IMR-90 (cell line): ENCODE data around the gene ASS1. TPM values are rescaled to one million over a fixed set of nuclear protein-coding genes. Genes with fewer than 3 reads are reported as not detected.

Source experiments
- ATAC-seq: fragments of 200-7000 bp; cut with Tn5 transposase; 2 replicates; pipeline ENCODE4 v1.9.1; 2020; ENCODE audit warnings: low read depth, mild to moderate bottlenecking, moderate library complexity
- BruUV-seq: library from RNA; stranded (reverse); fragments of 400-500 nt; replicated peaks from 2 replicates; lab custom pipeline; 2021; lab: Mats Ljungman, UMichigan
- CTCF ChIA-PET: fragments of 300-600 bp; formaldehyde crosslinking; extraction: SDS; loops from one replicate; lab custom pipeline; 2021; ENCODE audit warnings: antibody characterized with exemption; lab: Yijun Ruan, JAX
- POLR2A ChIA-PET: fragments of 300-600 bp; sonication (Branson Sonifier 250); formaldehyde crosslinking; loops from one replicate; lab custom pipeline; 2022; ENCODE audit warnings: antibody characterized with exemption; ENCODE audit not compliant: unreplicated experiment; lab: Charles Lee
- DNase-seq: peaks from one replicate; pipeline ENCODE4 v3.0.0; 2013
- H2AFZ ChIP-seq: replicated peaks from 2 replicates; pipeline ENCODE3; 2013; ENCODE audit warnings: low read length, mild to moderate bottlenecking; ENCODE audit not compliant: poor library complexity
- H2AK5ac ChIP-seq: 2 replicates; pipeline ENCODE4 v1.6.1; 2013; ENCODE audit warnings: low read depth, low read length, inconsistent platforms
- H2AK9ac ChIP-seq: replicated peaks from 2 replicates; pipeline ENCODE3; 2013; ENCODE audit warnings: mild to moderate bottlenecking, low read depth, low read length, moderate library complexity; ENCODE audit not compliant: poor library complexity
- H2BK120ac ChIP-seq: 2 replicates; pipeline ENCODE4 v1.6.1; 2013; ENCODE audit warnings: low read depth, low read length, inconsistent platforms
- H2BK15ac ChIP-seq: 3 replicates; pipeline ENCODE4 v1.6.1; 2013; ENCODE audit warnings: low read depth, low read length, inconsistent platforms
- H2BK20ac ChIP-seq: 2 replicates; pipeline ENCODE4 v1.6.1; 2013; ENCODE audit warnings: low read depth, mild to moderate bottlenecking, inconsistent platforms, low read length, moderate library complexity
- H2BK5ac ChIP-seq: 2 replicates; pipeline ENCODE4 v1.6.1; 2013; ENCODE audit warnings: mild to moderate bottlenecking, low read depth, low read length, inconsistent platforms; ENCODE audit not compliant: poor library complexity, severe bottlenecking
- H3K14ac ChIP-seq: replicated peaks from 2 replicates; pipeline ENCODE4 v1.6.1; 2013; ENCODE audit warnings: low read depth, low read length, inconsistent platforms
- H3K18ac ChIP-seq: 2 replicates; pipeline ENCODE4 v1.6.1; 2013; ENCODE audit warnings: low read depth, low read length, control low read depth
- H3K23ac ChIP-seq: 2 replicates; pipeline ENCODE4 v1.6.1; 2013; ENCODE audit warnings: low read depth, low read length, inconsistent platforms
- H3K27ac ChIP-seq: 2 replicates; pipeline ENCODE4 v1.5.1; 2013; ENCODE audit warnings: mild to moderate bottlenecking, control low read depth, low read length; ENCODE audit not compliant: insufficient read depth
- H3K27me3 ChIP-seq: 2 replicates; pipeline ENCODE4 v1.6.1; 2013; ENCODE audit warnings: low read length; ENCODE audit not compliant: control insufficient read depth, insufficient read depth
- H3K36me3 ChIP-seq: 2 replicates; pipeline ENCODE4 v1.6.1; 2013; ENCODE audit warnings: low read length, mixed read lengths; ENCODE audit not compliant: control insufficient read depth, insufficient read depth
- H3K4ac ChIP-seq: 2 replicates; pipeline ENCODE4 v1.6.1; 2013; ENCODE audit warnings: low read depth, low read length, inconsistent platforms
- H3K4me1 ChIP-seq: 2 replicates; pipeline ENCODE4 v1.6.1; 2013; ENCODE audit warnings: low read length, mixed read lengths; ENCODE audit not compliant: control insufficient read depth, insufficient read depth
- H3K4me2 ChIP-seq: 2 replicates; pipeline ENCODE4 v1.6.1; 2013; ENCODE audit warnings: low read depth, mild to moderate bottlenecking, control low read depth, low read length, moderate library complexity
- H3K4me3 ChIP-seq: 2 replicates; pipeline ENCODE4 v1.5.1; 2013; ENCODE audit warnings: low read depth, mild to moderate bottlenecking, control low read depth, low read length, moderate library complexity; ENCODE audit not compliant: insufficient read depth
- H3K56ac ChIP-seq: 2 replicates; pipeline ENCODE4 v1.6.1; 2013; ENCODE audit warnings: low read length, inconsistent platforms; ENCODE audit not compliant: insufficient read depth; ENCODE audit errors: extremely low read depth
- H3K79me1 ChIP-seq, 2 experiments: 2 replicates each; pipeline ENCODE4 v1.6.1; 2013; ENCODE audit warnings: low read length in 2 of 2, inconsistent platforms in 1 of 2, low read depth in 1 of 2
- H3K9ac ChIP-seq: 2 replicates; pipeline ENCODE4 v1.6.1; 2013; ENCODE audit warnings: low read depth, low read length, control low read depth
- H3K9me1 ChIP-seq: 2 replicates; pipeline ENCODE4 v1.6.1; 2013; ENCODE audit warnings: low read length, inconsistent platforms; ENCODE audit not compliant: insufficient read depth
- H3K9me3 ChIP-seq: 2 replicates; pipeline ENCODE4 v1.6.1; 2013; ENCODE audit warnings: low read length; ENCODE audit not compliant: control insufficient read depth, insufficient read depth
- H4K20me1 ChIP-seq: 2 replicates; pipeline ENCODE4 v1.6.1; 2013; ENCODE audit warnings: low read length, inconsistent platforms; ENCODE audit not compliant: insufficient read depth
- H4K5ac ChIP-seq: 2 replicates; pipeline ENCODE4 v1.6.1; 2013; ENCODE audit warnings: mild to moderate bottlenecking, low read depth, low read length, control low read depth
- H4K8ac ChIP-seq, 2 experiments: 2 replicates each; pipeline ENCODE4 v1.6.1; 2013; ENCODE audit warnings: low read depth in 2 of 2, low read length in 2 of 2, control low read depth in 1 of 2, inconsistent platforms in 1 of 2
- H4K91ac ChIP-seq: 2 replicates; pipeline ENCODE4 v1.6.1; 2013; ENCODE audit warnings: low read depth, low read length, inconsistent platforms; ENCODE audit not compliant: insufficient read depth
- BHLHE40 ChIP-seq: fragments of 150-350 bp; IDR thresholded peaks from 2 replicates; pipeline ENCODE4 v1.6.1; 2016; ENCODE audit warnings: mild to moderate bottlenecking, low read depth, low read length
- CEBPB ChIP-seq: IDR thresholded peaks from 2 replicates; pipeline ENCODE4 v1.6.1; 2012; ENCODE audit warnings: low read depth, low read length, improper control_type of control experiment
- CHD1 ChIP-seq: IDR thresholded peaks from 2 replicates; pipeline ENCODE4 v1.6.1; 2012; ENCODE audit warnings: low read depth, low read length, improper control_type of control experiment
- ELK1 ChIP-seq: fragments of 150-350 bp; IDR thresholded peaks from 2 replicates; pipeline ENCODE4 v1.6.1; 2016; ENCODE audit warnings: low read depth, mild to moderate bottlenecking, low read length, moderate library complexity, borderline replicate concordance
- FOS ChIP-seq: fragments of 150-350 bp; IDR thresholded peaks from 2 replicates; pipeline ENCODE4 v1.6.1; 2016; ENCODE audit warnings: low read depth, low read length
- MAFK ChIP-seq: IDR thresholded peaks from 2 replicates; pipeline ENCODE4 v1.6.1; 2012; ENCODE audit warnings: low read depth, low read length, improper control_type of control experiment
- MAZ ChIP-seq: IDR thresholded peaks from 2 replicates; pipeline ENCODE4 v1.6.1; 2012; ENCODE audit warnings: low read depth, mild to moderate bottlenecking, low read length, improper control_type of control experiment, moderate library complexity, borderline replicate concordance
- MXI1 ChIP-seq: IDR thresholded peaks from 2 replicates; pipeline ENCODE4 v1.6.1; 2012; ENCODE audit warnings: low read depth, mild to moderate bottlenecking, low read length, moderate library complexity, borderline replicate concordance
- NFE2L2 ChIP-seq: fragments of 150-350 bp; IDR thresholded peaks from 2 replicates; pipeline ENCODE4 v1.6.1; 2016; ENCODE audit warnings: low read depth, mild to moderate bottlenecking, low read length
- RAD21 ChIP-seq: IDR thresholded peaks from 2 replicates; pipeline ENCODE4 v1.6.1; 2012; ENCODE audit warnings: low read length, improper control_type of control experiment
- RCOR1 ChIP-seq: IDR thresholded peaks from 2 replicates; pipeline ENCODE4 v1.6.1; 2012; ENCODE audit warnings: mild to moderate bottlenecking, low read length, improper control_type of control experiment; ENCODE audit not compliant: insufficient replicate concordance
- RFX5 ChIP-seq: IDR thresholded peaks from 2 replicates; pipeline ENCODE4 v1.8.0; 2012; ENCODE audit warnings: low read depth, mild to moderate bottlenecking, low read length, moderate library complexity
- SMC3 ChIP-seq: fragments of 150-350 bp; IDR thresholded peaks from 2 replicates; pipeline ENCODE4 v1.6.1; 2016; ENCODE audit warnings: low read depth, mild to moderate bottlenecking, antibody characterized with exemption, low read length, moderate library complexity
- USF2 ChIP-seq: fragments of 150-350 bp; IDR thresholded peaks from 2 replicates; pipeline ENCODE4 v1.6.1; 2017; ENCODE audit warnings: mild to moderate bottlenecking, antibody characterized with exemption, low read length, low read depth
- WGBS, 2 experiments: methylation state at CpG; one replicate each; pipeline versions ENCODE4 v1.1.5 to v1.1.7; 2013; ENCODE audit warnings: missing lambda C conversion rate in 2 of 2; ENCODE audit not compliant: insufficient read length in 1 of 2; ENCODE audit errors: extremely low coverage in 2 of 2; 5-methylcytosine and 5-hydroxymethylcytosine counted together
- dilution Hi-C: fragments of 300-500 bp; cut with HindIII; formaldehyde crosslinking; loops from one replicate; pipeline ENCODE4 v1.14.3; 2018; ENCODE audit warnings: low sequenced_read_pairs; ENCODE audit not compliant: unreplicated experiment
- in situ Hi-C: fragments of 300-500 bp; cut with MboI; formaldehyde crosslinking; loops from 3 replicates; pipeline ENCODE4 v1.14.3; 2019; ENCODE audit warnings: low sequenced_read_pairs, inconsistent platforms, mixed read lengths
- intact Hi-C: fragments of 100-400 bp; cut with micrococcal nuclease; formaldehyde crosslinking; loops from 2 replicates; pipeline ENCODE4 v1.10.0; 2022
- polyA plus RNA-seq, 3 experiments: library from polyadenylated mRNA; depleted of rRNA; stranded (reverse); fragments of >200 nt; gene quantifications; 2 replicates each; pipeline ENCODE4 v1.2.3, GENCODE V29; 2012; ENCODE audit warnings: low replicate concordance in 1 of 3
- total RNA-seq: library from RNA; depleted of rRNA; stranded (reverse); fragments of >200 nt; gene quantifications from 2 replicates; pipeline ENCODE4 v1.2.3, GENCODE V29; 2012
- TF ChIP-seq, protein P1 (sequence below): conservative IDR thresholded peaks from 2 replicates; pipeline ENCODE4 v1.5.1; 2012; ENCODE audit warnings: mild to moderate bottlenecking, low read depth, low read length, improper control_type of control experiment

ASS1 gene
- total and polyA plus RNA-seq, 2 of the 4 experiments (the other 2 are of a cell fraction), result 39.6 to 41.9 TPM

DNA sequence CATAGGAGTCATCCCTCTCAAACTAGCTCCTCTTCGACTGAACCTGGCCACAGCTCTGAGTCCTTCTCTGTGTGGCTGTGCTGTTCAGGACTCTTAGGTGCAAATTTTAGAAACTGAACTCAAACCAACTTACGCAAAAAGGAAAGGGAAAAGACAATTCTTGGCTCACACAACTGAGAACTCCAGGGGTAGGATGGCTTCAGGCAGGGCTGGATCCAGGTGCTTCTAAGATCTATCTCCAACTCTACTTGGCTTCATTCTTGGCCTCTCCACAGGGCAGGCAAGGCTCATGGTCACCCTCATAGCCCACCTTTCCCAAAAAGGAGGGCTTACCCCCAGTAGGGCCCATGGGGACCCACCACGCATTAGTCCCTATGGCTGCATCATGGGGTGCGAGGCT is 8.1 kb downstream of the ASS1 start:
- no TSS peak for BruUV-seq
- no peak overlapping the region for H3K18ac ChIP-seq
- no peak for DNase-seq
- no peaks in the 10 kb centered on the region for H3K79me1 ChIP-seq
- peaks cover 15% of the 10 kb centered on the region for H3K4me1 ChIP-seq
- dilution Hi-C loops (no loop called here), in situ Hi-C loops (loop anchor here (5.0 kb wide), 1 partner anchor 234 kb away; no protein-coding TSS in a partner anchor), intact Hi-C loops (no loop called here)
- H2AK9ac ChIP-seq, result no peak overlapping the region
- no peaks in the 10 kb centered on the region for H3K36me3 ChIP-seq
- peaks cover 2% of the 10 kb centered on the region; the same call in 1 of the 2 replicates for H3K27me3 ChIP-seq
- no peak overlapping the region for H3K27ac ChIP-seq
- no peak for TF ChIP-seq MXI1
- TF ChIP-seq MAFK, result no peak
- TF ChIP-seq, protein P1, sequence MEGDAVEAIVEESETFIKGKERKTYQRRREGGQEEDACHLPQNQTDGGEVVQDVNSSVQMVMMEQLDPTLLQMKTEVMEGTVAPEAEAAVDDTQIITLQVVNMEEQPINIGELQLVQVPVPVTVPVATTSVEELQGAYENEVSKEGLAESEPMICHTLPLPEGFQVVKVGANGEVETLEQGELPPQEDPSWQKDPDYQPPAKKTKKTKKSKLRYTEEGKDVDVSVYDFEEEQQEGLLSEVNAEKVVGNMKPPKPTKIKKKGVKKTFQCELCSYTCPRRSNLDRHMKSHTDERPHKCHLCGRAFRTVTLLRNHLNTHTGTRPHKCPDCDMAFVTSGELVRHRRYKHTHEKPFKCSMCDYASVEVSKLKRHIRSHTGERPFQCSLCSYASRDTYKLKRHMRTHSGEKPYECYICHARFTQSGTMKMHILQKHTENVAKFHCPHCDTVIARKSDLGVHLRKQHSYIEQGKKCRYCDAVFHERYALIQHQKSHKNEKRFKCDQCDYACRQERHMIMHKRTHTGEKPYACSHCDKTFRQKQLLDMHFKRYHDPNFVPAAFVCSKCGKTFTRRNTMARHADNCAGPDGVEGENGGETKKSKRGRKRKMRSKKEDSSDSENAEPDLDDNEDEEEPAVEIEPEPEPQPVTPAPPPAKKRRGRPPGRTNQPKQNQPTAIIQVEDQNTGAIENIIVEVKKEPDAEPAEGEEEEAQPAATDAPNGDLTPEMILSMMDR, result no peak
- TF ChIP-seq RFX5, result no peak
- no peak for TF ChIP-seq RCOR1
- no peak for TF ChIP-seq MAZ
- TF ChIP-seq CEBPB, result no peak
- no peak for TF ChIP-seq FOS
- no peak for TF ChIP-seq USF2
- TF ChIP-seq CHD1, result no peak
- TF ChIP-seq SMC3, result no peak
- no peak for TF ChIP-seq RAD21
- no peak for TF ChIP-seq BHLHE40
- no peak for TF ChIP-seq ELK1
- no peak for TF ChIP-seq NFE2L2
- no peak overlapping the region for H3K14ac ChIP-seq
- no peak overlapping the region for H4K8ac ChIP-seq
- WGBS, 2 experiments, result 82% methylated on average over 2 of the region's 4 CpGs; no CpG with 5 or more reads in 1 of the 2 experiments
- no peak overlapping the region for H2BK120ac ChIP-seq
- ChIA-PET POLR2A (no interaction called here), CTCF (no interaction called here)
- no peaks in the 10 kb centered on the region for H3K9me3 ChIP-seq
- no peak overlapping the region for H3K4me2 ChIP-seq
- H3K4me3 ChIP-seq, result no peak overlapping the region
- ATAC-seq, result no peak
- H3K9me1 ChIP-seq, result peaks cover 4% of the 10 kb centered on the region
- H2AK5ac ChIP-seq, result no peak overlapping the region
- no peak overlapping the region for H4K5ac ChIP-seq
- H2BK15ac ChIP-seq, result no peak overlapping the region
- no peak overlapping the region for H3K23ac ChIP-seq
- H4K91ac ChIP-seq, result no peak overlapping the region
- no peak overlapping the region for H2AFZ ChIP-seq
- H2BK5ac ChIP-seq, result no peak overlapping the region
- no peak overlapping the region for H2BK20ac ChIP-seq
- H4K20me1 ChIP-seq, result peaks cover 5% of the 10 kb centered on the region; the same call in 1 of the 2 replicates
- no peak overlapping the region for H3K56ac ChIP-seq
- no peak overlapping the region for H3K4ac ChIP-seq
- H3K9ac ChIP-seq, result no peak overlapping the region
